HL-60 (cell line): Measurements from ENCODE around the gene BUD23.

Source experiments
- DNase-seq, 2 experiments: peaks; one replicate each; pipeline ENCODE4 v3.0.0-alpha.2; 2010 to 2020; ENCODE audit warnings: low read depth in 1 of 2, low spot score in 1 of 2
- H3K27ac ChIP-seq: fragments of 250-450 bp; sonication (Bioruptor Pico); replicated peaks from 2 replicates; pipeline ENCODE4 v1.5.1; 2020; ENCODE audit warnings: mild to moderate bottlenecking, moderate library complexity
- H3K27me3 ChIP-seq: fragments of 250-450 bp; sonication (Bioruptor Pico); 2 replicates; pipeline ENCODE4 v1.5.1; 2021; ENCODE audit warnings: mild to moderate bottlenecking, moderate library complexity; ENCODE audit not compliant: insufficient read depth, poor library complexity, severe bottlenecking
- H3K4me3 ChIP-seq: replicated peaks from 2 replicates; pipeline ENCODE4 v1.5.1; 2011; ENCODE audit warnings: mild to moderate bottlenecking, control low read depth, low read length; ENCODE audit not compliant: insufficient read depth
- CTCF ChIP-seq: IDR thresholded peaks from one replicate; pipeline ENCODE4 v1.5.1; 2011; ENCODE audit warnings: low read length, control low read depth, inconsistent platforms; ENCODE audit not compliant: insufficient read depth
- GABPA ChIP-seq: IDR thresholded peaks from 2 replicates; pipeline ENCODE4 v1.6.1; 2012; ENCODE audit warnings: low read depth
- POLR2AphosphoS5 ChIP-seq: IDR thresholded peaks from 2 replicates; pipeline ENCODE4 v1.6.1; 2012; ENCODE audit warnings: low read depth
- SPI1 ChIP-seq: IDR thresholded peaks from 2 replicates; pipeline ENCODE4 v1.6.1; 2012; ENCODE audit warnings: low read depth, mild to moderate bottlenecking, borderline replicate concordance
- TF ChIP-seq, protein P1 (sequence below): IDR thresholded peaks from 2 replicates; pipeline ENCODE4 v1.6.1; 2012; ENCODE audit warnings: low read depth; ENCODE audit not compliant: insufficient replicate concordance

The BUD23 gene

DNA sequence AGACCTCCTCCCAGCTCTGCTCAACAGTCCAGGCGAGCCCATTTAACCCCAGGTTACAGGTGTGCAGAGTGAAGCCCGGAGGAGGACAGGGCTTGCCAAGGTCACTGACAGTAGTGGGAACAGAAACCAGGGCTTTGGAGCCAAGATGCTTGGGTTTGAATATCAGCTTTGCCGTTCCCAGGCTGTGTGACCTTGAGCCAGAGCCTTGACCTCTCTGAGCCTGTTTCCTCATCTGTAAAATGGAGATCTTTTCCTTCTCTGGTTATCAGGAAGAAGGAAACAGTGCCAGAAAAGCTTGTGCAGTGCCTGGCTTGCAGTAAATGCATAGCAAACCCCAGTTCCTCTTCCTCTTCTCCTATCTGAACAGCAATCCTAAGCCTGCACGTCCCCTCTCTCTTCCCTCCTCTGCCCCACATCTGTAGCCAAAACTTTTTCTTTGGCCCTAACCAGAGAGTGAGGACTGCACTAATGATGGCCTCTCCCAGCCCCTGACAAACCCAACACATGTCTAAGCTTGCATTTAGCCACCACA lies 37.7 kb upstream of the BUD23 start:
- Histone ChIP-seq H3K27ac (no peak overlapping the region), H3K4me3 (no peak overlapping the region), H3K27me3 (peaks cover 26% of the 10 kb centered on the region)
- TF ChIP-seq CTCF (no peak), SPI1 (peak; percentile 81)
- peak; percentile 31 to 49 for DNase-seq

- TF ChIP-seq, protein P1, sequence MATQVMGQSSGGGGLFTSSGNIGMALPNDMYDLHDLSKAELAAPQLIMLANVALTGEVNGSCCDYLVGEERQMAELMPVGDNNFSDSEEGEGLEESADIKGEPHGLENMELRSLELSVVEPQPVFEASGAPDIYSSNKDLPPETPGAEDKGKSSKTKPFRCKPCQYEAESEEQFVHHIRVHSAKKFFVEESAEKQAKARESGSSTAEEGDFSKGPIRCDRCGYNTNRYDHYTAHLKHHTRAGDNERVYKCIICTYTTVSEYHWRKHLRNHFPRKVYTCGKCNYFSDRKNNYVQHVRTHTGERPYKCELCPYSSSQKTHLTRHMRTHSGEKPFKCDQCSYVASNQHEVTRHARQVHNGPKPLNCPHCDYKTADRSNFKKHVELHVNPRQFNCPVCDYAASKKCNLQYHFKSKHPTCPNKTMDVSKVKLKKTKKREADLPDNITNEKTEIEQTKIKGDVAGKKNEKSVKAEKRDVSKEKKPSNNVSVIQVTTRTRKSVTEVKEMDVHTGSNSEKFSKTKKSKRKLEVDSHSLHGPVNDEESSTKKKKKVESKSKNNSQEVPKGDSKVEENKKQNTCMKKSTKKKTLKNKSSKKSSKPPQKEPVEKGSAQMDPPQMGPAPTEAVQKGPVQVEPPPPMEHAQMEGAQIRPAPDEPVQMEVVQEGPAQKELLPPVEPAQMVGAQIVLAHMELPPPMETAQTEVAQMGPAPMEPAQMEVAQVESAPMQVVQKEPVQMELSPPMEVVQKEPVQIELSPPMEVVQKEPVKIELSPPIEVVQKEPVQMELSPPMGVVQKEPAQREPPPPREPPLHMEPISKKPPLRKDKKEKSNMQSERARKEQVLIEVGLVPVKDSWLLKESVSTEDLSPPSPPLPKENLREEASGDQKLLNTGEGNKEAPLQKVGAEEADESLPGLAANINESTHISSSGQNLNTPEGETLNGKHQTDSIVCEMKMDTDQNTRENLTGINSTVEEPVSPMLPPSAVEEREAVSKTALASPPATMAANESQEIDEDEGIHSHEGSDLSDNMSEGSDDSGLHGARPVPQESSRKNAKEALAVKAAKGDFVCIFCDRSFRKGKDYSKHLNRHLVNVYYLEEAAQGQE, result no peak
- TF ChIP-seq GABPA (no peak), POLR2AphosphoS5 (no peak), CTCF (no peak), SPI1 (no peak)
- H3K27me3 ChIP-seq, result peaks cover 26% of the 10 kb centered on the region
- H3K4me3 ChIP-seq, result no peak overlapping the region
- DNase-seq, result no peak
- H3K27ac ChIP-seq, result no peak overlapping the region
Measured at GRCh38 chr7:73646785-73647724, 36.3 kb upstream of the BUD23 start.

- Histone ChIP-seq H3K27ac (no peak overlapping the region), H3K27me3 (peaks cover 26% of the 10 kb centered on the region)
- DNase-seq, result no peak
Measured at GRCh38 chr7:73647725-73648592, 35.4 kb upstream of the BUD23 start.

More at GRCh38 chr7:73647725-73648592, 35.4 kb upstream of the BUD23 start:
- TF ChIP-seq GABPA (no peak), SPI1 (no peak), POLR2AphosphoS5 (no peak), CTCF (no peak)
- TF ChIP-seq, protein P1, result no peak
- peak overlapping the region; percentile 27 for H3K4me3 ChIP-seq
